ENCODE results near the gene ROBO1.

Gene ROBO1

GRCh38 chr3:78588906-78589621 lies 1178.7 kb downstream of the ROBO1 start:
- H3K36me3 ChIP-seq (ENCODE audit: insufficient read depth, low read length): no peaks in the 10 kb centered on the region
- no peaks in the 10 kb centered on the region for H3K9me3 ChIP-seq (ENCODE audit: insufficient read depth, low read depth, low read length)
- peaks cover 13% of the 10 kb centered on the region for H3K4me1 ChIP-seq (ENCODE audit: insufficient read depth, low read length)
- no peak overlapping the region for H3K4me3 ChIP-seq (ENCODE audit: low read length)
- H3K27ac ChIP-seq (ENCODE audit: low read depth, low read length): no peak overlapping the region
- WGBS: 92% methylated on average over 2 of the region's 3 CpGs
- H3K27me3 ChIP-seq (ENCODE audit: insufficient read depth, low read length): no peaks in the 10 kb centered on the region
- no peak overlapping the region for H3K9ac ChIP-seq (ENCODE audit: low read depth, low read length)

- Histone ChIP-seq H3K9me3 (ENCODE audit: insufficient read depth, low read depth, low read length) (no peaks in the 10 kb centered on the region), H3K27ac (ENCODE audit: low read depth, low read length) (peak overlapping the region; percentile 9; the same call in 1 of the 2 replicates), H3K27me3 (ENCODE audit: insufficient read depth, low read length) (no peaks in the 10 kb centered on the region), H3K36me3 (ENCODE audit: insufficient read depth, low read length) (no peaks in the 10 kb centered on the region), H3K9ac (ENCODE audit: low read depth, low read length) (no peak overlapping the region), H3K4me3 (ENCODE audit: low read length) (no peak overlapping the region), H3K4me1 (ENCODE audit: insufficient read depth, low read length) (peaks cover 7% of the 10 kb centered on the region; the same call in 1 of the 2 replicates)
- WGBS: 82% methylated on average over 2 of the region's 2 CpGs
These were observed 1187.1 kb downstream of the ROBO1 start for GRCh38 chr3:78580681-78581080.

- Histone ChIP-seq H3K9ac (ENCODE audit: low read depth, low read length) (no peak overlapping the region), H3K27ac (ENCODE audit: low read depth, low read length) (no peak overlapping the region), H3K27me3 (ENCODE audit: insufficient read depth, low read length) (no peaks in the 10 kb centered on the region), H3K9me3 (ENCODE audit: insufficient read depth, low read depth, low read length) (no peaks in the 10 kb centered on the region), H3K4me1 (ENCODE audit: insufficient read depth, low read length) (no peaks in the 10 kb centered on the region; the same call in 1 of the 2 replicates), H3K4me3 (ENCODE audit: low read length) (no peak overlapping the region), H3K36me3 (ENCODE audit: insufficient read depth, low read length) (no peaks in the 10 kb centered on the region)
- WGBS: 88% methylated on average over 1 of the region's 1 CpG
These were observed 1196.3 kb downstream of the ROBO1 start for GRCh38 chr3:78571486-78571885.

GRCh38 chr3:78570496-78570895 lies 1197.3 kb downstream of the ROBO1 start:
- no peaks in the 10 kb centered on the region; the same call in 1 of the 2 replicates for H3K4me1 ChIP-seq (ENCODE audit: insufficient read depth, low read length)
- H3K4me3 ChIP-seq (ENCODE audit: low read length): no peak overlapping the region
- 95% methylated on average over 10 of the region's 10 CpGs for WGBS
- H3K9ac ChIP-seq (ENCODE audit: low read depth, low read length): no peak overlapping the region
- H3K27me3 ChIP-seq (ENCODE audit: insufficient read depth, low read length): no peaks in the 10 kb centered on the region
- no peaks in the 10 kb centered on the region for H3K36me3 ChIP-seq (ENCODE audit: insufficient read depth, low read length)
- no peak overlapping the region for H3K27ac ChIP-seq (ENCODE audit: low read depth, low read length)
- peaks cover 6% of the 10 kb centered on the region for H3K9me3 ChIP-seq (ENCODE audit: insufficient read depth, low read depth, low read length)

- no peak overlapping the region for H3K27ac ChIP-seq (ENCODE audit: low read depth, low read length)
- H3K4me1 ChIP-seq (ENCODE audit: insufficient read depth, low read length): no peaks in the 10 kb centered on the region; the same call in 1 of the 2 replicates
- no peak overlapping the region for H3K4me3 ChIP-seq (ENCODE audit: low read length)
- no peak overlapping the region for H3K9ac ChIP-seq (ENCODE audit: low read depth, low read length)
- H3K9me3 ChIP-seq (ENCODE audit: insufficient read depth, low read depth, low read length): peaks cover 12% of the 10 kb centered on the region
- WGBS: 95% methylated on average over 6 of the region's 6 CpGs
- no peaks in the 10 kb centered on the region for H3K27me3 ChIP-seq (ENCODE audit: insufficient read depth, low read length)
- H3K36me3 ChIP-seq (ENCODE audit: insufficient read depth, low read length): no peaks in the 10 kb centered on the region
These were observed 1198.0 kb downstream of the ROBO1 start for GRCh38 chr3:78569804-78570203.

- H3K9ac ChIP-seq (ENCODE audit: low read depth, low read length): no peak overlapping the region
- H3K36me3 ChIP-seq (ENCODE audit: insufficient read depth, low read length): no peaks in the 10 kb centered on the region
- 95% methylated on average over 1 of the region's 1 CpG for WGBS
These were observed 1202.1 kb downstream of the ROBO1 start for GRCh38 chr3:78565712-78566111.

GRCh38 chr3:78562328-78562727 lies 1205.5 kb downstream of the ROBO1 start:
- Histone ChIP-seq H3K4me1 (ENCODE audit: insufficient read depth, low read length) (no peaks in the 10 kb centered on the region), H3K4me3 (ENCODE audit: low read length) (no peak overlapping the region), H3K27ac (ENCODE audit: low read depth, low read length) (no peak overlapping the region), H3K9ac (ENCODE audit: low read depth, low read length) (no peak overlapping the region), H3K27me3 (ENCODE audit: insufficient read depth, low read length) (no peaks in the 10 kb centered on the region), H3K9me3 (ENCODE audit: insufficient read depth, low read depth, low read length) (peaks cover 22% of the 10 kb centered on the region), H3K36me3 (ENCODE audit: insufficient read depth, low read length) (no peaks in the 10 kb centered on the region)
- 100% methylated on average over 1 of the region's 1 CpG for WGBS

More at GRCh38 chr3:78565712-78566111, 1202.1 kb downstream of the ROBO1 start:
- Histone ChIP-seq H3K27me3 (ENCODE audit: insufficient read depth, low read length) (no peaks in the 10 kb centered on the region), H3K4me3 (ENCODE audit: low read length) (no peak overlapping the region), H3K4me1 (ENCODE audit: insufficient read depth, low read length) (no peaks in the 10 kb centered on the region; the same call in 1 of the 2 replicates), H3K27ac (ENCODE audit: low read depth, low read length) (no peak overlapping the region), H3K9me3 (ENCODE audit: insufficient read depth, low read depth, low read length) (peaks cover 22% of the 10 kb centered on the region)

All from HUES64 (cell line).